Measurements from ENCODE around the gene SLC30A10. TPM values are rescaled to one million over a fixed set of nuclear protein-coding genes. Genes with fewer than 3 reads are reported as not detected.

SLC30A10 gene
- polyA plus RNA-seq, 1 donor from 2014 or later: 5.3 TPM

GRCh38 chr1:219880765-219881457, 47.4 kb downstream of the SLC30A10 start:
- Histone ChIP-seq H3K27ac (ENCODE audit: low read length) (no peak overlapping the region), H3K4me3 (ENCODE audit: low read length) (no peak overlapping the region)

GRCh38 chr1:219876798-219877209, 51.6 kb downstream of the SLC30A10 start:
- H2AFZ ChIP-seq (ENCODE audit: low read depth, low read length): no peak overlapping the region
- no peak overlapping the region for H3K4me2 ChIP-seq (ENCODE audit: low read length)
- H3K36me3 ChIP-seq (ENCODE audit: insufficient read depth, low read length): no peaks in the 10 kb centered on the region
- no peaks in the 10 kb centered on the region for H4K20me1 ChIP-seq (ENCODE audit: insufficient read depth)
- H3K79me2 ChIP-seq (replicated peaks; ENCODE audit: insufficient read depth, low read length): no peaks in the 10 kb centered on the region
- H3K9ac ChIP-seq (ENCODE audit: low read length): no peak overlapping the region
- H3K27ac ChIP-seq (ENCODE audit: low read length): no peak overlapping the region
- H3F3A ChIP-seq (ENCODE audit: insufficient read depth, low read length, poor library complexity, severe bottlenecking): no peaks in the 10 kb centered on the region
- H3K4me3 ChIP-seq (ENCODE audit: low read length): no peak overlapping the region
- no peaks in the 10 kb centered on the region for H3K9me2 ChIP-seq (ENCODE audit: insufficient read depth, low read length)
- H3K27me3 ChIP-seq (ENCODE audit: insufficient read depth, low read depth, low read length): no peaks in the 10 kb centered on the region
- no peaks in the 10 kb centered on the region for H3K9me3 ChIP-seq (ENCODE audit: low read length)
- TF ChIP-seq REST (IDR thresholded peaks at IDR 0.05; ENCODE audit: borderline replicate concordance): no peak
- TF ChIP-seq EP300 (conservative IDR thresholded peaks at IDR 0.05; ENCODE audit: poor library complexity, severe bottlenecking): no peak
- no peak for TF ChIP-seq CTCF (IDR thresholded peaks at IDR 0.05; ENCODE audit: poor library complexity, severe bottlenecking)
- no peak for TF ChIP-seq EZH2 (IDR thresholded peaks at IDR 0.05; ENCODE audit: borderline replicate concordance, insufficient read depth, low read length, poor library complexity, severe bottlenecking)

More at GRCh38 chr1:219880765-219881457, 47.4 kb downstream of the SLC30A10 start:
- Histone ChIP-seq H3K4me2 (ENCODE audit: low read length) (no peak overlapping the region), H3K79me2 (replicated peaks; ENCODE audit: insufficient read depth, low read length) (no peaks in the 10 kb centered on the region), H3K27me3 (ENCODE audit: insufficient read depth, low read depth, low read length) (no peaks in the 10 kb centered on the region), H4K20me1 (ENCODE audit: insufficient read depth) (no peaks in the 10 kb centered on the region), H2AFZ (ENCODE audit: low read depth, low read length) (no peak overlapping the region), H3K36me3 (ENCODE audit: insufficient read depth, low read length) (no peaks in the 10 kb centered on the region), H3F3A (ENCODE audit: insufficient read depth, low read length, poor library complexity, severe bottlenecking) (no peaks in the 10 kb centered on the region), H3K9me2 (ENCODE audit: insufficient read depth, low read length) (no peaks in the 10 kb centered on the region), H3K9me3 (ENCODE audit: low read length) (no peaks in the 10 kb centered on the region), H3K9ac (ENCODE audit: low read length) (no peak overlapping the region)
- TF ChIP-seq MXI1 (conservative IDR thresholded peaks at IDR 0.05; ENCODE audit: poor library complexity, severe bottlenecking): no peak
- no peak for TF ChIP-seq EZH2 (IDR thresholded peaks at IDR 0.05; ENCODE audit: borderline replicate concordance, insufficient read depth, low read length, poor library complexity, severe bottlenecking)
- no peak for TF ChIP-seq CTCF (IDR thresholded peaks at IDR 0.05; ENCODE audit: poor library complexity, severe bottlenecking)
- no peak for TF ChIP-seq TAF1 (IDR thresholded peaks at IDR 0.05; ENCODE audit: low read depth)
- TF ChIP-seq REST (IDR thresholded peaks at IDR 0.05; ENCODE audit: borderline replicate concordance): no peak
- TF ChIP-seq SMC3 (conservative IDR thresholded peaks at IDR 0.05; ENCODE audit: poor library complexity): no peak
- no peak for TF ChIP-seq EP300 (conservative IDR thresholded peaks at IDR 0.05; ENCODE audit: poor library complexity, severe bottlenecking)
- no peak for TF ChIP-seq POLR2AphosphoS5 (IDR thresholded peaks at IDR 0.05)

Measured in neural cell (in vitro differentiated cells).